Esophagus squamous epithelium (tissue), 5 donors: ENCODE results near the gene MROH2A. TPM values are rescaled to one million over a fixed set of nuclear protein-coding genes. Genes with fewer than 3 reads are reported as not detected.

Experiments used
- DNase-seq: peaks from one replicate; lab custom pipeline; 2025; lab: John Stamatoyannopoulos, UW
- H3K27ac ChIP-seq, 4 donors: fragments of 200-600 bp; sonication (generic); one replicate each; pipeline ENCODE4 v1.5.1; 2016 to 2019; ENCODE audit warnings: mild to moderate bottlenecking in 1 of 4
- H3K27me3 ChIP-seq, 4 donors: fragments of 200-600 bp; sonication (generic); 1 replicate in 3 of 4; 2 replicates in 1 of 4; pipeline versions ENCODE4 v1.5.1 to v1.6.0; 2017 to 2021; ENCODE audit warnings: antibody characterized with exemption in 1 of 4
- H3K36me3 ChIP-seq, 3 donors: fragments of 200-600 bp; sonication (generic); one replicate each; pipeline ENCODE4 v1.5.1; 2016 to 2019
- H3K4me1 ChIP-seq, 3 donors: fragments of 200-600 bp; sonication (generic); one replicate each; pipeline ENCODE4 v1.5.1; 2017 to 2019
- H3K4me3 ChIP-seq, 4 donors: fragments of 200-600 bp; sonication (generic); 1 replicate in 3 of 4; 2 replicates in 1 of 4; pipeline ENCODE4 v1.5.1; 2016 to 2019; ENCODE audit warnings: mild to moderate bottlenecking in 2 of 4, moderate library complexity in 1 of 4
- H3K9me3 ChIP-seq, 3 donors: fragments of 200-600 bp; sonication (generic); one replicate each; pipeline ENCODE4 v1.5.1; 2016 to 2019
- CTCF ChIP-seq, 6 experiments: fragments of 450-650 bp in 4 of 6; fragments of 200-600 bp in 2 of 6; sonication (generic) in 2 of 6; IDR thresholded peaks; one replicate each; pipeline ENCODE4 v1.5.1; 2016 to 2019; ENCODE audit warnings: antibody characterized with exemption in 6 of 6, mild to moderate bottlenecking in 4 of 6, moderate library complexity in 4 of 6
- POLR2A ChIP-seq, 4 donors: fragments of 450-650 bp; IDR thresholded peaks; one replicate each; pipeline ENCODE4 v1.6.1; 2017; ENCODE audit warnings: antibody characterized with exemption in 4 of 4, mild to moderate bottlenecking in 4 of 4, moderate library complexity in 3 of 4
- WGBS, 2 donors: methylation state at CpG; one replicate each; pipeline ENCODE4 v1.1.5; 2018; 5-methylcytosine and 5-hydroxymethylcytosine counted together
- intact Hi-C: fragments of 100-400 bp; cut with DNase I; formaldehyde crosslinking; loops from one replicate; pipeline ENCODE4 v1.15.0; 2022
- total RNA-seq, 4 donors: library from RNA; depleted of rRNA; stranded (reverse); fragments of >200 nt; gene quantifications; one replicate each; pipeline ENCODE4 v1.1.0, GENCODE V29; 2016
- donor health status: DM: yes; HTN: yes; CAD: no.

MROH2A gene
- total RNA-seq, 4 donors from 2014 or later = under 0.01 to 2.1 (median 0.57) TPM

GRCh38 chr2:233857511-233858141 is 79.5 kb downstream of the MROH2A start:
- H3K4me3 ChIP-seq = no peak overlapping the region
- no peaks in the 10 kb centered on the region for H3K27me3 ChIP-seq
- DNase-seq = no peak
- TF ChIP-seq POLR2A (IDR thresholded peaks at IDR 0.05) (no peak), CTCF (IDR thresholded peaks at IDR 0.05) (peak in 5 of 6 experiments; percentile 50 to 82 (median 67))
- H3K9me3 ChIP-seq = no peaks in the 10 kb centered on the region
- no peak overlapping the region for H3K27ac ChIP-seq
- H3K36me3 ChIP-seq = no peaks in the 10 kb centered on the region
- 36 to 41% methylated on average over 7 to 9 of the region's 9 CpGs for WGBS, 2 donors
- intact Hi-C loops = no loop called here
- peaks cover 7 to 23% (median 10%) of the 10 kb centered on the region in 3 donors for H3K4me1 ChIP-seq

- intact Hi-C loops = no loop called here
- Histone ChIP-seq H3K27ac (no peak overlapping the region), H3K4me1 (peaks cover 7 to 16% (median 10%) of the 10 kb centered on the region in 3 donors), H3K4me3 (no peak overlapping the region), H3K36me3 (no peaks in the 10 kb centered on the region), H3K27me3 (no peaks in the 10 kb centered on the region), H3K9me3 (no peaks in the 10 kb centered on the region)
- TF ChIP-seq POLR2A (IDR thresholded peaks at IDR 0.05) (no peak), CTCF (IDR thresholded peaks at IDR 0.05) (no peak)
- WGBS, 2 donors = 85 to 88% methylated on average over 4 of the region's 4 CpGs
- no peak for DNase-seq
These were observed 80.2 kb downstream of the MROH2A start for GRCh38 chr2:233858331-233858730.

GRCh38 chr2:233862261-233862768 is 84.2 kb downstream of the MROH2A start:
- WGBS, 2 donors = 64 to 73% methylated on average over 4 of the region's 4 CpGs
- no peaks in the 10 kb centered on the region for H3K9me3 ChIP-seq
- TF ChIP-seq CTCF (IDR thresholded peaks at IDR 0.05) (no peak), POLR2A (IDR thresholded peaks at IDR 0.05) (no peak)
- intact Hi-C loops = no loop called here
- DNase-seq = no peak
- no peak overlapping the region for H3K4me3 ChIP-seq
- peaks cover 0 to 6% (median 0%) of the 10 kb centered on the region in 3 donors for H3K36me3 ChIP-seq
- no peaks in the 10 kb centered on the region for H3K4me1 ChIP-seq
- H3K27me3 ChIP-seq = no peaks in the 10 kb centered on the region
- no peak overlapping the region for H3K27ac ChIP-seq

- peaks cover 0 to 6% (median 0%) of the 10 kb centered on the region in 3 donors for H3K36me3 ChIP-seq
- peaks cover 0 to 9% (median 0%) of the 10 kb centered on the region in 3 donors for H3K4me1 ChIP-seq
- intact Hi-C loops = no loop called here
- peaks cover 0 to 5% (median 0%) of the 10 kb centered on the region in 3 donors for H3K9me3 ChIP-seq
- no peak overlapping the region for H3K4me3 ChIP-seq
- 94 to 100% methylated on average over 3 of the region's 3 CpGs for WGBS, 2 donors
- peaks cover 0 to 24% (median 0%) of the 10 kb centered on the region in 4 donors for H3K27me3 ChIP-seq
- DNase-seq = no peak
- H3K27ac ChIP-seq = no peak overlapping the region
- TF ChIP-seq CTCF (IDR thresholded peaks at IDR 0.05) = no peak
- no peak for TF ChIP-seq POLR2A (IDR thresholded peaks at IDR 0.05)
These were observed 87.7 kb downstream of the MROH2A start for GRCh38 chr2:233865838-233866237.

GRCh38 chr2:233866479-233866878 is 88.3 kb downstream of the MROH2A start:
- TF ChIP-seq POLR2A (IDR thresholded peaks at IDR 0.05) (no peak), CTCF (IDR thresholded peaks at IDR 0.05) (no peak)
- H3K4me3 ChIP-seq = no peak overlapping the region
- H3K9me3 ChIP-seq = peaks cover 0 to 5% (median 0%) of the 10 kb centered on the region in 3 donors
- no peak for DNase-seq
- intact Hi-C loops = no loop called here
- peaks cover 0 to 6% (median 0%) of the 10 kb centered on the region in 3 donors for H3K36me3 ChIP-seq
- WGBS, 2 donors = 87 to 100% methylated on average over 2 to 11 of the region's 11 CpGs
- no peak overlapping the region for H3K27ac ChIP-seq
- peaks cover 0 to 30% (median 0%) of the 10 kb centered on the region in 4 donors for H3K27me3 ChIP-seq
- peaks cover 0 to 9% (median 0%) of the 10 kb centered on the region in 3 donors for H3K4me1 ChIP-seq
